CD1c-positive myeloid dendritic cell (primary cell): ENCODE data around the gene NPC1L1.

ENCODE experiments used
- DNase-seq: peaks from one replicate; pipeline ENCODE4 v3.0.0-alpha.2; 2016; ENCODE audit errors: extremely low spot score

Gene NPC1L1

DNA sequence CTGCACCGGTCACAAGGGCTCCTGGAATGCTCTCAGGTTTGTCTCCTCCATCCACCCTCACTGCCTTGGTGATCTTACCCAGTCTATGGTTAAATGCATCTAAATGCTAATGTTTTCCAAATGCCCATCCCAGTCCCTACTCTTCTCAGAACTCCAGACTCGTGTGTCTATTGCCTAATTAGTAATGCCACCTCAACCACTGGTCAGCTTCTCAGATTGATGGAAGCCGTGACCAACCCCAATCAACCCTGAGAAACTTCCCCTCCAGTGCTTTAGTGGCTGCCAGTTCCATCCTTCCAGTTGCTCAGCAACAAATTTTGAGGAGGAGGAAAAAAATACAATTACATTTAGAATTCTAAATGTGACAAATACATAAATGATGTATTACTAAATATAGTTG, 69.3 kb downstream of the NPC1L1 start:
- DNase-seq, result no peak

- no peak for DNase-seq
Measured at GRCh38 chr7:44471436-44471835, 69.7 kb downstream of the NPC1L1 start.

- DNase-seq, result no peak
Measured at GRCh38 chr7:44470628-44471245, 70.4 kb downstream of the NPC1L1 start.

DNA sequence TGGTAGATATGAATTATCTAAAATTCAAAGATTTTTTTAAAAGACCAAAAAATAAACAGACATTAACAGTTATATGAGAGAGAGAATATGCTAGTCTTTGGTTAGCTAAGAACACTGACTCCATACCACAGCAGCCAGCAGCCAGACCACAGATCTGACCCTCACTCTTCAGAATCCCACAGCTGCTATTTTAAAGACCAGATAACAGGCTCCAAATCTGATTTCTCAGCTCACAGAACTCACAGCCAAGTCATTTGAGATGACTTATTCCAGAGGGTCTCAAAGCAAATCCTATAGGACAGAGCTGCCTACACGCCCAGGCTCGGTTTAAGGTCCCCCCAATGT, 71.0 kb downstream of the NPC1L1 start:
- no peak for DNase-seq

DNA sequence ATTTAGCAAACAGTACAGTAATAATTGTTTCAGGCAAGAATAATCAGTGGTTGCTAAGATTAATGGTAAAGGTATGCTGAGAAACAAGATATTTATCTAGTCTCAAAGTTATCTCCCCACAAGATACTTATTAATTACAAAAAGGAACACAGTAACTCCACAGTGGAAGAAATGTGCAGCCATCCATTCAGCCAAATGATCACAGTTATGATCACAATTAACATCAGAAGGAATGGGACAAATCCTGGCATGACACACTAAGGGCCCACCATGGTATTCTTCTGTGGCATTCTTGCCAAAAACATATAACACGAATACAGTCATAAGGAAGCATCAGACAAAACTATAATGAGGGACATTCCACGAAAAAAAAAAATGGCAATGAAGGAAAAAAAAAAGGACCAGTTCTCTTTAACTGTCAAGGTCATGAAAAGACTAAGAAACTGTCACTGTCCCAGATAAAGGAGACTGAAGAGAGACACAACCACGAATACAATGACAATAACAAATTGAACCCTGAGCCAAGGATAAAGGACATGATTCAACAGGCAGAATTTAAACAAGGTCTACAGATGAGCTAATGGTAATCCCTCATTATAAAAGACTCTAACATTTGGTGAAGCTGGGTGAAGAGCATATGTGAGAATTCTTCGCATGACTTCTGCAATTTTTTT, 71.5 kb downstream of the NPC1L1 start:
- no peak for DNase-seq

- DNase-seq, result no peak
Measured at GRCh38 chr7:44467217-44467548, 73.9 kb downstream of the NPC1L1 start.

GRCh38 chr7:44466300-44467216, 74.6 kb downstream of the NPC1L1 start:
- DNase-seq, result no peak

- DNase-seq, result no peak
Measured at GRCh38 chr7:44465490-44465889, 75.6 kb downstream of the NPC1L1 start.

DNA sequence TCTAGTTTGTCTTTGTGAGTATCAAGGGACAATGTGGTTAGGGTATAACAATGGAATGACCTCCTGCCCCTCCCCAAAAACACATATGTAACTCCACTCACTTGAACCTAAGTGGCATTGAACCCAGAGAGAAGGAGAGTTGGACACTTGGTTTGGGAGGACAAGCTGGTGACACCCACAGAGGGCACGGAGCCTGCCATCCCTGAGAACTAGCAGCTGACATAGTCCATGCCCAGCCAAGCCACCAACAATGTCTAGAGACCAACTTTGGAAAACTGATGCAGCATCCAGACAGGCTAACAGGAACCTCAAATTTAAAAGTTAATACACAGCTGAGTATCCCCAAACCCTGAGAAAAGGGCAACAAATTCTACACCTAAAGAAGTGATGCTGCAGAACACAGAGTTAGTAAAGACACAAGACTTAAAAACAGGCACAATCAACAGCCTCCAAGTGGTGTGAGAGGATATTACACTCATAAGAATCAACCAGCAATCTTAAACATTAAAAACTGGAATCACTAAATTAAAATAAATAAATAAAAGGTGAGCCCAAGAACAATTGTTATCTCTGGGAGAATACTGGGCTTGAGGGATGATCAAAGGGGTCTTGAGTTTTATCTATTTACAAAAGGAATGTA, 77.8 kb downstream of the NPC1L1 start:
- no peak for DNase-seq
